SU-DHL-6 (cell line): ENCODE measurements around the gene EDNRA.

Source experiments
- H2AFZ ChIP-seq: fragments of 200-600 bp; sonication (generic); 2 replicates; pipeline ENCODE4 v1.6.1; 2014; ENCODE audit warnings: low read depth, mild to moderate bottlenecking, moderate library complexity, mixed read lengths, antibody characterized with exemption, low read length; ENCODE audit not compliant: severe bottlenecking
- H3F3A ChIP-seq: fragments of 200-600 bp; shearing (Covaris generic); 2 replicates; pipeline ENCODE4 v1.6.0; 2016; ENCODE audit warnings: antibody characterized with exemption, mild to moderate bottlenecking; ENCODE audit not compliant: insufficient read depth
- H3K27ac ChIP-seq: fragments of 200-600 bp; sonication (generic); 2 replicates; pipeline ENCODE4 v1.5.1; 2016; ENCODE audit warnings: low read depth, mild to moderate bottlenecking, low read length, moderate library complexity, mixed read lengths
- H3K27me3 ChIP-seq: fragments of 200-600 bp; sonication (generic), shearing (Covaris generic); 2 replicates; pipeline ENCODE4 v1.6.0; 2014; ENCODE audit warnings: mild to moderate bottlenecking, low read length
- H3K36me3 ChIP-seq: fragments of 200-600 bp; sonication (generic); 2 replicates; pipeline ENCODE4 v1.6.1; 2014; ENCODE audit warnings: mild to moderate bottlenecking, low read length, mixed read lengths
- H3K4me2 ChIP-seq: fragments of 300-600, 200-600 bp; shearing (Covaris generic), sonication (generic); 2 replicates; pipeline ENCODE4 v1.6.0; 2014; ENCODE audit warnings: low read length, low read depth, mild to moderate bottlenecking; ENCODE audit not compliant: poor library complexity, severe bottlenecking
- H3K4me3 ChIP-seq: fragments of 200-600 bp; sonication (generic); 2 replicates; pipeline ENCODE4 v1.5.1; 2014; ENCODE audit warnings: antibody characterized with exemption, low read length, mild to moderate bottlenecking, mixed read lengths; ENCODE audit not compliant: insufficient read depth, poor library complexity, severe bottlenecking
- H3K79me2 ChIP-seq: fragments of 200-600 bp; sonication (generic); 2 replicates; pipeline ENCODE4 v1.6.1; 2014; ENCODE audit warnings: mild to moderate bottlenecking, low read length, moderate library complexity; ENCODE audit not compliant: insufficient read depth
- H3K9ac ChIP-seq: fragments of 200-600 bp; sonication (generic); 2 replicates; pipeline ENCODE4 v1.7.0; 2014; ENCODE audit warnings: mild to moderate bottlenecking, low read length
- H3K9me2 ChIP-seq: fragments of 200-600 bp; sonication (generic); replicated peaks from 2 replicates; pipeline ENCODE4 v1.6.1; 2014; ENCODE audit warnings: low read length; ENCODE audit not compliant: insufficient read depth
- H3K9me3 ChIP-seq: fragments of 200-600 bp; sonication (generic); 2 replicates; pipeline ENCODE4 v1.6.1; 2014; ENCODE audit warnings: low read length, mixed read lengths; ENCODE audit not compliant: insufficient read depth
- H4K20me1 ChIP-seq: fragments of 200-600 bp; sonication (generic); 2 replicates; pipeline ENCODE4 v1.6.1; 2014; ENCODE audit warnings: low read depth, mild to moderate bottlenecking, antibody characterized with exemption, low read length, moderate library complexity, mixed read lengths
- CTCF ChIP-seq: fragments of 200-600 bp; sonication (generic); IDR thresholded peaks from one replicate; pipeline ENCODE4 v1.5.1; 2017; ENCODE audit warnings: antibody characterized with exemption, mild to moderate bottlenecking, low read length, moderate library complexity; ENCODE audit not compliant: insufficient read depth, poor library complexity, severe bottlenecking
- EZH2phosphoT487 ChIP-seq: fragments of 200-600 bp; sonication (generic), shearing (Covaris generic); conservative IDR thresholded peaks from 2 replicates; pipeline ENCODE4 v1.6.1; 2018; ENCODE audit warnings: mild to moderate bottlenecking, antibody characterized with exemption, low read length, moderate library complexity, mixed read lengths

EDNRA gene

GRCh38 chr4:147508346-147508745 lies 27.4 kb downstream of the EDNRA start:
- H3K79me2 ChIP-seq: no peaks in the 10 kb centered on the region
- no peaks in the 10 kb centered on the region for H4K20me1 ChIP-seq
- no peaks in the 10 kb centered on the region for H3F3A ChIP-seq
- H3K27me3 ChIP-seq: no peaks in the 10 kb centered on the region
- H3K4me2 ChIP-seq: no peak overlapping the region
- no peak overlapping the region for H3K27ac ChIP-seq
- TF ChIP-seq EZH2phosphoT487: no peak
- no peak for TF ChIP-seq CTCF
- no peak overlapping the region for H3K9ac ChIP-seq
- no peaks in the 10 kb centered on the region for H3K9me2 ChIP-seq
- no peaks in the 10 kb centered on the region for H3K36me3 ChIP-seq
- H3K9me3 ChIP-seq: no peaks in the 10 kb centered on the region
- no peak overlapping the region for H3K4me3 ChIP-seq
- no peak overlapping the region for H2AFZ ChIP-seq

DNA sequence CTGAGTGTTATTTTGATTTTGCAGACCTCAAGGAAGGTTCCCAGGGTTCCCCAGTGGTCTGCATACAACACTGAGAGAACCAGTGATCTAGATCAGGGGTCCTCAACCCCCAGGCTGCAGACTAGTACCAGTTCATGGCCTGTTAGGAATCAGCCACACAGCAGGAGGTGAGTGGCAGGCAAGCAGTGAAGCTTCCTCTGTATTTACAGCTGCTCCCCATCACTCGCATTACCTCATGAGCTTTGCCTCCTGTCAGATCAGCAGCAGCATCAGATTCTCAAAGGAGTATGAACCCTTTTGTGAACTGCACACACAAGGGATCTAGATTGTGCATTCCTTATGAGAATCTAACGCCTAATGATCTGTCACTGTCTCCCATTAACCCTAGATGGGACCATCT lies 28.5 kb downstream of the EDNRA start:
- H3K79me2 ChIP-seq: no peaks in the 10 kb centered on the region
- no peaks in the 10 kb centered on the region for H4K20me1 ChIP-seq
- H3K9me3 ChIP-seq: no peaks in the 10 kb centered on the region
- no peak overlapping the region for H3K4me2 ChIP-seq
- no peaks in the 10 kb centered on the region for H3K9me2 ChIP-seq
- TF ChIP-seq CTCF (no peak), EZH2phosphoT487 (no peak)
- H3K27ac ChIP-seq: no peak overlapping the region
- no peak overlapping the region for H3K4me3 ChIP-seq
- no peaks in the 10 kb centered on the region for H3K36me3 ChIP-seq
- H3K27me3 ChIP-seq: no peaks in the 10 kb centered on the region
- no peaks in the 10 kb centered on the region for H3F3A ChIP-seq
- no peak overlapping the region for H2AFZ ChIP-seq
- no peak overlapping the region for H3K9ac ChIP-seq

GRCh38 chr4:147510962-147511668 lies 30.2 kb downstream of the EDNRA start:
- Histone ChIP-seq H3K4me3 (no peak overlapping the region), H3K36me3 (no peaks in the 10 kb centered on the region), H3K27ac (no peak overlapping the region), H4K20me1 (no peaks in the 10 kb centered on the region), H3K9ac (no peak overlapping the region), H3K9me2 (no peaks in the 10 kb centered on the region), H3K27me3 (no peaks in the 10 kb centered on the region), H3K79me2 (no peaks in the 10 kb centered on the region), H2AFZ (no peak overlapping the region), H3K9me3 (no peaks in the 10 kb centered on the region), H3F3A (no peaks in the 10 kb centered on the region), H3K4me2 (no peak overlapping the region)
- TF ChIP-seq CTCF (no peak), EZH2phosphoT487 (no peak)
